Heart right ventricle (tissue), 16 donors: ENCODE results near the gene ADNP. TPM values are rescaled to one million over a fixed set of nuclear protein-coding genes. Genes with fewer than 3 reads are reported as not detected.

Experiments
- ATAC-seq, 8 donors: fragments of 200-7000 bp; cut with Tn5 transposase; one replicate each; pipeline ENCODE4 v1.9.1; 2020; ENCODE audit warnings: mild to moderate bottlenecking in 8 of 8, moderate library complexity in 8 of 8, moderate number of reproducible peaks in 1 of 8
- DNase-seq, 2 donors: peaks; one replicate each; pipeline ENCODE4 v3.0.0-alpha.2; 2020
- H3K27ac ChIP-seq, 10 donors: fragments of 200-600 bp; sonication (generic) in 2 of 10; one replicate each; pipeline versions ENCODE4 v1.5.0 to v1.8.0; 2020 to 2022; ENCODE audit warnings: mild to moderate bottlenecking in 3 of 10
- H3K27me3 ChIP-seq, 7 donors: fragments of 200-600 bp; one replicate each; pipeline ENCODE4 v1.8.0; 2021 to 2022; ENCODE audit warnings: mild to moderate bottlenecking in 2 of 7
- H3K36me3 ChIP-seq, 9 donors: fragments of 200-600 bp; sonication (generic) in 1 of 9; one replicate each; pipeline versions ENCODE4 v1.5.0 to v1.8.0; 2020 to 2022; ENCODE audit warnings: mild to moderate bottlenecking in 2 of 9
- H3K4me1 ChIP-seq, 9 donors: fragments of 200-600 bp; sonication (generic) in 1 of 9; one replicate each; pipeline versions ENCODE4 v1.5.0 to v1.8.0; 2020 to 2022; ENCODE audit warnings: mild to moderate bottlenecking in 4 of 9
- H3K4me3 ChIP-seq, 10 donors: fragments of 200-600 bp; sonication (generic) in 2 of 10; one replicate each; pipeline versions ENCODE4 v1.5.0 to v1.8.0; 2020 to 2022; ENCODE audit warnings: mild to moderate bottlenecking in 7 of 10, moderate library complexity in 2 of 10
- H3K9me3 ChIP-seq, 11 donors: fragments of 200-600 bp in 10 of 11; sonication (generic) in 2 of 11; one replicate each; pipeline versions ENCODE4 v1.5.0 to v1.8.0; 2013 to 2022; ENCODE audit warnings: mild to moderate bottlenecking in 2 of 11, control low read depth in 1 of 11, moderate library complexity in 1 of 11
- CTCF ChIP-seq, 9 donors: fragments of 200-600 bp; sonication (generic) in 2 of 9; IDR thresholded peaks; one replicate each; pipeline versions ENCODE4 v1.5.0 to v1.8.0; 2021 to 2022; ENCODE audit warnings: antibody characterized with exemption in 9 of 9, mild to moderate bottlenecking in 5 of 9, moderate library complexity in 1 of 9
- WGBS, 2 donors: extraction: QIAGEN DNeasy Blood & Tissue Kit; methylation state at CpG; one replicate each; pipeline ENCODE4 v1.1.7; 2013; ENCODE audit warnings: inconsistent platforms in 1 of 2; 5-methylcytosine and 5-hydroxymethylcytosine counted together
- intact Hi-C, 10 donors: fragments of 100-400 bp; cut with DNase I; formaldehyde crosslinking; loops; one replicate each; pipeline versions ENCODE4 v1.11.1 to v1.14.2; 2022
- polyA plus RNA-seq, 2 donors: library from polyadenylated mRNA; stranded (reverse); fragments of 200-250 nt; gene quantifications; one replicate each; pipeline ENCODE4 v1.2.3, GENCODE V29; 2013
- total RNA-seq, 10 donors: library from RNA; stranded (reverse); fragmentation: NEBNext Ultra II Directional in 3 of 10; extraction: Animal tissue kit (Norgen Biotek cat#: 25700) in 3 of 10; gene quantifications; one replicate each; pipeline versions ENCODE4 v1.2.1 to v1.2.4, GENCODE V29; 2021 to 2023
- donor health status: Arrhythmogenic right ventricular cardiomyopathy.
- donor health status: ischemic (EF 13 %, LVEDD 7.1; RV severe dilation, severe dysfunction).
- donor health status: healthy with polysubstance abuse.
- donor health status: DM: no; HTN: yes; CAD: no.
- donor health status: DM: no; HTN: no; CAD: no.
- donor health status: ischemic (EF 25% LVEDD 6.9; RV normal size, moderate dysfunction).
- donor health status: ischemic (EF 25% LVEDD 5.7; RV mildly dilated, moderate dysfunction).
- donor health status: healthy.
- donor health status: DM: yes; HTN: yes; CAD: no.
- donor health status: Ischemic cardiomyopathy.
- donor health status: ischemic (EF 35%, LVEDD 5.7; RV mildly dilated, moderate dysfunction).
- donor health status: nonischemic (EF 11% LVEDD 7.7; RV severe dilation, severe dysfunction).
- donor health status: DM: yes; HTN: yes; CAD: no.
- donor health status: PGD.
- donor health status: ischemic (EF 29% LVEDD 5.4; RV normal size, mild dysfunction).
- donor health status: nonischemic (EF 23%, LVEDD 6.1; RV moderate dilation, normal function).

The ADNP gene
- total and polyA plus RNA-seq, 12 donors: 14.6 to 46.1 (median 37.9) TPM

DNA sequence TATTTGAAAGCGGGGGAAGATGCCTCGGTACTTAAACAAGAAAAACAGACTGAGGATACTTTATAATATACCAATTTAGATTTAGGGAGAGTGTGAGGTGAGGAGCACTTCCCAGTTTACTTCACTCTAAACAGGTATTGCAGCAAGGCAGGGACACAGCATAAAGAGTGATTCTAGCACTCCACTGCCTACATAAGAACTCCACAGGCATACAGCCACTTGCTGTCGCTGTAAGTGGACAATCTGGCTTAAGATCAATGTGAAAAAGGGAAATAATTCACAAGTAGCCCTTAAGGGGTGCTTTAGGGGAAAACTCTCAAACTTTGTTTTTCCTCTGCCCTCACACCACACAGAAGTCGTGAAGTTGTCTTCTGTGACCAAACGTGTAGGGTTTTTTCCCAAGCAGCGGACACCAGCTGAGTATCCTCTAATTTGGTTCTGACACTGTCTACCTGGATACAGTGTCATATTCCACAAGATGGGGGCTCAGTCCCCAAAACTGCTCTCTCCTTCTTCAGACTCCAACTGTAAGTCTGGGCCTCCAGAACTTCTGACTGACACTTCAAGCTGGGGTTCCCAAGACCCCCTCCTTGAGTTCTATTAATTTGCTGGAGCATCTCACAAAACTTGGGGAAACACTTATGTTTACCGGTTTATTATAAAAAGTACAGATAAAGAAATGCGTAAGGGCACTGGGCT is 9.3 kb downstream of the ADNP start:
- peaks cover 10 to 97% (median 82%) of the 10 kb centered on the region in 9 donors for H3K4me1 ChIP-seq
- H3K9me3 ChIP-seq: no peaks in the 10 kb centered on the region
- no peak for TF ChIP-seq CTCF (IDR thresholded peaks at IDR 0.05)
- 74 to 76% methylated on average over 8 of the region's 8 CpGs for WGBS, 2 donors
- no peak for DNase-seq
- H3K36me3 ChIP-seq: peaks cover 0 to 45% (median 0%) of the 10 kb centered on the region in 9 donors
- H3K4me3 ChIP-seq: no peak overlapping the region
- H3K27me3 ChIP-seq: no peaks in the 10 kb centered on the region
- no peak for ATAC-seq
- intact Hi-C loops: loop anchor here in 1 of 10 donors (10.0 kb wide), 2 partner anchors 97 to 127 kb away; partner anchors contain the start of gene BCAS4
- no peak overlapping the region for H3K27ac ChIP-seq

DNA sequence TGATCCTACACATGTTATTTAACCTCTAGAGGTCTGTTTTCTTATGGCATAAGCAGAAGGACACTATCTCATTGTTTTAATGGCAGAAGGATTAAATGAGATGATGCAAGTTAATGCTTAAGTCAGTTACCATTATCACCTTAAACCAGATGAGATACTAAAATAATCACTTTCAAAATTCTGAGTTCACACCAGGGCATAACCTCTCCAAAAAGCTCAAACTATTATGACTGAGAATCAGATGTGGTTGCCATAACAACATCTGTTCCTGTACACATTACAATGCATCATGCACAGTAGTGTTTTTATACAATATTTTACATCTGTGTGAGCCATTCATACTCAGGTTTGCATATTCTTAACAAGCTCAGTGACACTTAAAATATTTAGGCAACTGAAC is 10.2 kb downstream of the ADNP start:
- Histone ChIP-seq H3K9me3 (no peaks in the 10 kb centered on the region), H3K27ac (no peak overlapping the region), H3K4me1 (peaks cover 10 to 97% (median 83%) of the 10 kb centered on the region in 9 donors), H3K36me3 (peaks cover 0 to 41% (median 0%) of the 10 kb centered on the region in 9 donors), H3K27me3 (no peaks in the 10 kb centered on the region), H3K4me3 (no peak overlapping the region)
- TF ChIP-seq CTCF (IDR thresholded peaks at IDR 0.05): no peak
- DNase-seq (no peak), ATAC-seq (no peak)
- intact Hi-C loops: loop anchor here in 1 of 10 donors (10.0 kb wide), 2 partner anchors 96 to 126 kb away; partner anchors contain the start of gene BCAS4

GRCh38 chr20:50919567-50919966 is 11.7 kb downstream of the ADNP start:
- no peak for TF ChIP-seq CTCF (IDR thresholded peaks at IDR 0.05)
- Histone ChIP-seq H3K27me3 (no peaks in the 10 kb centered on the region), H3K4me1 (peaks cover 15 to 97% (median 85%) of the 10 kb centered on the region in 9 donors), H3K4me3 (no peak overlapping the region), H3K27ac (no peak overlapping the region), H3K9me3 (no peaks in the 10 kb centered on the region), H3K36me3 (peaks cover 0 to 32% (median 0%) of the 10 kb centered on the region in 9 donors)
- 76 to 79% methylated on average over 6 of the region's 6 CpGs for WGBS, 2 donors
- intact Hi-C loops: loop anchor here in 1 of 10 donors (10.0 kb wide), 1 partner anchor 125 kb away; the partner anchor contains the start of gene BCAS4
- DNase-seq (no peak), ATAC-seq (peak in 1 of 8 donors; percentile 44)

DNA sequence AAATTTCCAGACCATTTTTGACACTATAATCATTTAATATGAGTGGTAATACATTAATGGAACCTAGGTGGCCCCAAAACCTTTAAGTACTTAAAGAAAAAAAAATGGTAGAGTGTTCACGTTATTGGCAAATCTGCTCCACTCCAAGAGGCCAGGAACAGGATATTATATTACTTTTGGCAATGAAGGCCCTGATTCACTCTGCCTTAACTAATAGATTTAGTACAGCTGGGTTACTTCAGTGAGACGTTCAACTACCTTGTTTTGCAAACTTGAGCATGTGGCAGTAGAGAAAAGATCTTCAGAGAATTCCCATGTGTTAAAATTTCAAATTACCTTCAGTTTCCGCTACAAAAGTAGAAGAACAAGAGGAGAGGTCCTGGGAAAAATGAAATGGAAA is 12.8 kb downstream of the ADNP start:
- ATAC-seq (no peak), DNase-seq (no peak)
- H3K27me3 ChIP-seq: no peaks in the 10 kb centered on the region
- WGBS, 2 donors: 44 to 55% methylated on average over 3 of the region's 3 CpGs
- peaks cover 15 to 97% (median 87%) of the 10 kb centered on the region in 9 donors for H3K4me1 ChIP-seq
- no peak for TF ChIP-seq CTCF (IDR thresholded peaks at IDR 0.05)
- intact Hi-C loops: loop anchor here in 1 of 10 donors (10.0 kb wide), 1 partner anchor 124 kb away; the partner anchor contains the start of gene BCAS4
- no peak overlapping the region for H3K4me3 ChIP-seq
- no peaks in the 10 kb centered on the region for H3K9me3 ChIP-seq
- H3K36me3 ChIP-seq: peaks cover 0 to 25% (median 0%) of the 10 kb centered on the region in 9 donors
- H3K27ac ChIP-seq: peak overlapping the region in 1 of 10 donors; percentile 12
